Effector memory CD8-positive, alpha-beta T cell (primary cell): ENCODE measurements around the gene AGBL4.
"Not testable (repeated sequence)": the region's sequence is repeated elsewhere in the genome, so short reads cannot be mapped to it uniquely, and the experiment has no call there.

Experiments used
- ATAC-seq: fragments of 150-1000 bp; cut with Tn5 transposase; replicated peaks from 2 replicates; pipeline ENCODE4 v1.10.0; 2021; ENCODE audit warnings: mild to moderate bottlenecking, moderate library complexity
- DNase-seq, 3 experiments: peaks; one replicate each; pipeline ENCODE4 v3.0.0; 2021
- H3K27ac Mint-ChIP-seq, 2 donors: one replicate each; pipeline ENCODE4 v1.8.0; 2022; ENCODE audit warnings: mild to moderate bottlenecking in 2 of 2, mixed read lengths in 2 of 2, moderate library complexity in 2 of 2
- H3K27me3 Mint-ChIP-seq, 2 donors: one replicate each; pipeline ENCODE4 v1.8.0; 2022; ENCODE audit warnings: mixed read lengths in 2 of 2
- H3K36me3 Mint-ChIP-seq: one replicate; pipeline ENCODE4 v1.8.0; 2022; ENCODE audit warnings: mild to moderate bottlenecking, moderate library complexity, mixed read lengths; ENCODE audit not compliant: insufficient read depth
- H3K4me1 Mint-ChIP-seq, 2 donors: one replicate each; pipeline ENCODE4 v1.8.0; 2022; ENCODE audit warnings: low read depth in 2 of 2, mixed read lengths in 2 of 2
- H3K4me3 Mint-ChIP-seq, 2 donors: one replicate each; pipeline ENCODE4 v1.8.0; 2022; ENCODE audit warnings: mild to moderate bottlenecking in 2 of 2, mixed read lengths in 2 of 2, moderate library complexity in 2 of 2
- H3K9me3 Mint-ChIP-seq, 2 donors: one replicate each; pipeline ENCODE4 v1.8.0; 2022; ENCODE audit warnings: mixed read lengths in 2 of 2
- total RNA-seq, 9 experiments: gene quantifications; one replicate each; lab custom pipeline; 2026; lab: John Stamatoyannopoulos, UW

Gene AGBL4
- total RNA-seq = 0 to 0.88 (median 0) reads per million in 9 experiments

DNA sequence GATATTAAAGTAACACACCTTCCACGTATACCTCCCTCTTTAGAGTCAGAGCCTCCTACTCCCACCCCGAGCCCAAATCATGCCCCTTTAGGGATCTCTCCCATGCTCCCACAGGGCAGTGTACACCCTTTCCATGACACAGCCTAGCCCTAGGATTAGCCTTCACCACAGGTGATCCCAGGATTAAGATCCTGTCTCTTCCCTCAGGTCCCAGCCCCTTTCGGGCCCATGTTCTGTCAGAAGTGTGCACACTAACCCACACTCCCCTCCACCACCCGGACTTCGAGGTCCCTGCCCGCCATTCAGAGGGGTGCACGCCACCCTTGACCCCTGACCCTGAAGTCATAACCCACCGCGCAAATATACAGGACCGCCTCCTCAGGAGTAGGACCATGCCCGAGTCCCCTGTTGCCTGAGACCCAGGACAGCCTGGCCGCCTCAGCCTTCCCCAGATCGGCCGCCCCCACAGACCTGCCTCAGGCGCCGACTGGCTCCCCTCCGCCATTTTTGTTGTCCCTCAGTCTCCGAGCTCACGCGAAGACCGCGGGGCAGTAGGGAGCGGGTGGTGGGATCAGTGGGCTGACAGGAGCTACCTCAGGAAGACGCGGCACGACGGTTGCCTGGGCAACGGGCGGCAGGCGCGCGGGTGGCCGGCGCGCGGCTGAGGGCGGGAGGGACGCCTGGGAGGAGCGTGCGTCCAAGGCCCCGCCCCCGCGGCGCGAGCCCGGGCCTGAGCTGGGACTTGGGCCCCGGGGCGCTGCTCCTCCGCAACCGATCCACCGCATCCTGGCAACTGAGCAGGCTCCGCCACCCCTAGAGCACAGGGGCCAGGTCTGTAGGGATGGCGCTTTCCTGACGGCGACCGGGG lies at the start of gene AGBL4:
TSS of gene AGBL4 (minus strand) at position 663 of the 868 bp plus-strand sequence.
- DNase-seq (no peak), ATAC-seq (peak; percentile 54)
- H3K27ac Mint-ChIP-seq = no peak within 1 kb of the TSS
- peak within 1 kb of the TSS; percentile 34 to 63 for H3K4me3 Mint-ChIP-seq
- no peaks in the 10 kb centered on the region for H3K9me3 Mint-ChIP-seq
- no peaks in the 10 kb centered on the region for H3K36me3 Mint-ChIP-seq
- peaks cover 17 to 23% of the 10 kb centered on the region in 2 donors for H3K27me3 Mint-ChIP-seq
- peaks cover 4 to 5% of the 10 kb centered on the region in 2 donors for H3K4me1 Mint-ChIP-seq

DNA sequence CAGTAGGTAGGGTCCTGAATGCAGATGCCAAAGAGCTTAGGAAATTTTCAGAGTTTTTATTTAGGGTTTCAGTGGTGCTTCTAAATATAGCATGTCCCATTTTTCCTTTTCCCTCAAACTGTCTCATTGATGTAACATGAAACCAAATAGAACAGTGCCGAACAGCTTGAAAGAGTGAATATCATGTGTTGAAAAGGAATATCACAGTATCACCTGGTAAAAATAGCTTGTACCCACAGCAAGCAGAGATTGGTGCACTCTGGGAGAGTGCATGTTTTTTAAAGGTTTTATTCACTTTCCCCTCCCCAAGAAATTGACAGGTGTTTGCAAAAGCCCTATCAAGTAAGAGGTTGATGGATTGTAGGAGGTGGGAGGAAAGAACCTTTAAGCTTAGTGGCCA lies 43.1 kb upstream of the AGBL4 start:
- H3K4me3 Mint-ChIP-seq = no peak overlapping the region
- no peak overlapping the region for H3K27ac Mint-ChIP-seq
- H3K9me3 Mint-ChIP-seq = peaks cover 0 to 2% of the 10 kb centered on the region in 2 donors
- H3K27me3 Mint-ChIP-seq = no peaks in the 10 kb centered on the region
- no peaks in the 10 kb centered on the region for H3K36me3 Mint-ChIP-seq
- no peak for DNase-seq
- ATAC-seq = no peak
- no peaks in the 10 kb centered on the region for H3K4me1 Mint-ChIP-seq

DNA sequence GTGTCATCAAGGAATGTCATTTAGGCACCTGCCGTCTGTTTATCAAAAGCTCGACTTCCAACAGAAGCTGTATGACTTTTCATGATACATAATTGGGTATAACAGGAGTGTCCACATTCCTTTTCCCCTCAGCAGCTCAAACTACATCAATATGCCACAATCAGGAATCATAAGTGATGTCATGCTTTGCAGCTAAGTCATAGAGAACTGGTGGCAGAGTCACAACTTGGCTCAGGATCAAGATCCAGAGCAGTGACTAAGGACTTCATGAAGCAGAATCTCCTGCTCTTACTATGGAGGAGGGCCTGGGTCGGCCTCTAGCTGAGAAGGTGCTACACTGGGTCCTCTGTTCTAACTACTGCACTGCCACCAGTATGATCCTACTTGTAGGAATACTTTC lies 36.5 kb upstream of the AGBL4 start:
- no peak overlapping the region for H3K27ac Mint-ChIP-seq
- no peaks in the 10 kb centered on the region for H3K27me3 Mint-ChIP-seq
- H3K4me1 Mint-ChIP-seq = no peaks in the 10 kb centered on the region
- no peaks in the 10 kb centered on the region for H3K36me3 Mint-ChIP-seq
- no peak for ATAC-seq
- no peaks in the 10 kb centered on the region for H3K9me3 Mint-ChIP-seq
- no peak for DNase-seq
- H3K4me3 Mint-ChIP-seq = no peak overlapping the region

DNA sequence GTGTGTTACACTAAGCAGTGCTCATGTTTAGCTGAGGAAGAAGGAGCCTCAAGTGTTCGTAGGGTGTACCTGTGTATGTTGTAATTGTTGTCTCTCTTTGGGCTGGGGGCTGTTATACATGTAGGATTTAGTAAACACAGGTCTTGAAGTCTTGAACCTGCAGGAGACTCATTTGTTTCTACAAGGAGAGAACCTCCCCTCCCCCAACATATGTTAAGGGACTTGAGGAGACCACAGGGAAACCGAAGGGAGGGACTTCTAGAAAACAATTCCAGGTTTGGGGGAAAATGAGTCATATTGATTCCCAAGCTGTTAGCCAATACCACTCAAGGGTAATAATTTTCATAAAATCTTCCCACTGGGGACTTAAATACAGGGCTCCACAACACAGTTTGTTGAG lies 25.0 kb upstream of the AGBL4 start:
- Mint-ChIP-seq H3K27me3 (peaks cover 14 to 30% of the 10 kb centered on the region in 2 donors), H3K9me3 (no peaks in the 10 kb centered on the region), H3K4me1 (peaks cover 0 to 4% of the 10 kb centered on the region in 2 donors), H3K4me3 (peak overlapping the region in 1 of 2 donors; percentile 16), H3K36me3 (no peaks in the 10 kb centered on the region), H3K27ac (peak overlapping the region in 1 of 2 donors; percentile 38)
- ATAC-seq (no peak), DNase-seq (no peak)

DNA sequence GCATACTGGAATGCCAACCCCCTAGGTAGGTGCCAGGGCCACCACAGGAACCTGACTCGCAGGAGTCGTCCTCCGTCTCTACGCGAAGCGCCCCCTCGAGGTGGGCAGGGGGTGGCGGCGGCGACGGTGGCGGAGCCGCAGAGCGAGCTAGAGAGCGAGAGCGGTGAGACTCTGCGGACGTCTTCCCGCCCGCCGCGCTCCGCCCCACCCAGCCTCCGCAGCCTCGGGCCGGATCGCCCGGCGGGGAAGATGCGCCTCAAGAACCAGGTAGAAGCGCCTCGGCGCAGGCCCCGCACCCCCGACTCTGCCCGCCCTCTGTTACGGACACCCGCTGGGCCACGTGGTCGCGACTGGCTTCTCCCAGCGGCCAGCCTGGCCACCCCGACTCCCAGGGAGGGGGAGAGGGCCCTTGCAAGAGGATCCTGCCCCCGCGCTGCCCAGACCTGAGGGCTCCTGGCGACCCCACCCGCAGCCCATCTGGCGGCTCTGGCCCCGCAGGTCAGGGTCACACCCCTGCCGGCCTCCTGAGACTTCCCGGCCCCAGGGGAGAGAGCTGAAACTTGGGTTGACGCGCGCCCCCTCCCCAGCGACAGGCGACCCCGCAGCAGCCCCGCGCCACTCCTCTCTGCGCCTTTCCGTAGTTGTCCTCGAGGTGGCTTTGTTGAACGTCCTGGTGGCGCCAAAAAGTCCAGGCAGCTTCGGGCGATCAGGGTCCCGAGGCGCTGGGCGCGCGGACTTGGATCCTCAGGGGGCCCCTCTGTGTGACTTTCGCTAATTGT lies 24.4 kb upstream of the AGBL4 start:
- Mint-ChIP-seq H3K27ac (peak overlapping the region in 1 of 2 donors; percentile 38), H3K27me3 (peaks cover 18 to 36% of the 10 kb centered on the region in 2 donors), H3K36me3 (no peaks in the 10 kb centered on the region), H3K4me3 (peak overlapping the region; percentile 33 to 54), H3K4me1 (peaks cover 0 to 4% of the 10 kb centered on the region in 2 donors), H3K9me3 (no peaks in the 10 kb centered on the region)
- peak in 2 of 3 experiments; percentile 4 to 25 for DNase-seq
- peak; percentile 37 for ATAC-seq

DNA sequence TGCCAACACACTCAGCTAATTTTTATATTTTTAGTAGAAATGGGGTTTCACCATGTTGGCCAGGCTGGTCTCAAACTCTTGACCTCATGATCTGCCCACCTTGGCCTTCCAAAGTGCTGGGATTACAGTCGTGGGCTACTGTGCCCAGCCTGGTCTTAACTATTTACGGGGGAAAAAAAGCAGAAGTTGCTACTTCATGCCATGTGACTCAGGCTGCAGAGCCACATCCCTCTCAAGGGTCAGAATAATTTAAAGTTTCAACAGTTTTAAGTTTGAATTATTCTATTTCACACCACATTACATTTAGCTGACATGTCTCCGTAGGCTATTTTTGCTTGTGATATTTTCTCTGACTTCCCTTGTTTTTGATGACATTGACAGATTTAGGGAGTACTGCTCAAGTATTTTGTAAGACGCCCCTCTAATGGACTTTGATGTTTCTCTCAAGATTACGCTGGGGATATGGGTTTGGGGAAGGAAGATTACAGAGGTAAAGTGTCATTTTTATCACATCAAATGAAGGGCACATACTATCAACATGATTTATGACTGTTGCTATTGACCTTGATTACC lies 14.6 kb upstream of the AGBL4 start:
- DNase-seq (no peak), ATAC-seq (no peak)
- no peaks in the 10 kb centered on the region for H3K36me3 Mint-ChIP-seq

DNA sequence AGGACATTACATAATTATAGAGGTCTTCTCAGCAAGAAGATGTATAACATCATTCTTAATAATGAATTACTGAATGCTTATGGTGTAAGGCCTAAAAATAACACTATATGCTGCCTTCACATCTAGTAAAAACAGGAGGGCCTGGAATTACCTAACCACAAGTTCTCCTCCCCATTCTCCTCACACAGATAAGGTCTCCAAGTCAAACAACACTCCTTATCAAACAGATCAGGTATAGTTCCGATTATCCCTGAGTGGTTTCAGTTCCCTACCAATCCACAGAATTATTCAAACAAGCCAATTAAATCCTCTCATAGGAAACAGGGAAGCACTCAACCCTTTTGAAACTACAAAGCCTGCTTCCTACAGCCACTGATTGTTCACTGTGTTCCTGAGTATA lies 4.0 kb upstream of the AGBL4 start:
- H3K4me3 Mint-ChIP-seq = no peak overlapping the region
- peaks cover 17 to 23% of the 10 kb centered on the region in 2 donors for H3K27me3 Mint-ChIP-seq
- no peak overlapping the region for H3K27ac Mint-ChIP-seq
- H3K36me3 Mint-ChIP-seq = no peaks in the 10 kb centered on the region
- DNase-seq (no peak), ATAC-seq (no peak)
- H3K4me1 Mint-ChIP-seq = peaks cover 4 to 5% of the 10 kb centered on the region in 2 donors
- H3K9me3 Mint-ChIP-seq = no peaks in the 10 kb centered on the region

More for the DNA sequence above, 14.6 kb upstream of the AGBL4 start:
- Mint-ChIP-seq H3K27me3 (peaks cover 20 to 25% of the 10 kb centered on the region in 2 donors), H3K4me3 (no peak overlapping the region), H3K9me3 (peaks cover 0 to 1% of the 10 kb centered on the region in 2 donors), H3K27ac (no peak overlapping the region), H3K4me1 (no peaks in the 10 kb centered on the region)

DNA sequence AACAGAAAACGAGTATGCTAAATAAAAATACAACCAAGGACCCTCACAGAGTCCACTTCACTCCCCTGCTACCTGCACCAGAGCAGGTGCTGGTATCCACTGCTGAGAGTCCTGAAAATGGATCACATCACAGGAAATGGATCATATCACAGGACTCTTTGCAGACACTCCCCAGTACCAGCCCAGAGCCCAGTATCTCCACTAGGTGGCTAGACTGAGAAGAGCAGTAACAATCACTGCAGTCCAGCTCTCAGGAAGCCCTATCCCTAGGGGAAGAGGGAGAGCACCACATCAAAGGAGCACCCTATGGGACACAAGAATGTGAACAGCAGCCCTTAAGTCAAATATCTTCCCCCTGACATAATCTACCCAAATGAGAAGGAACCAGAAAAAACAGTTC lies 28.0 kb downstream of the AGBL4 start:
- Mint-ChIP-seq H3K27ac (no peak overlapping the region), H3K4me3 (no peak overlapping the region), H3K9me3 (peaks cover 2 to 9% of the 10 kb centered on the region in 2 donors), H3K36me3 (no peaks in the 10 kb centered on the region), H3K27me3 (peaks cover 0 to 16% of the 10 kb centered on the region in 2 donors), H3K4me1 (no peaks in the 10 kb centered on the region)
- no peak for ATAC-seq
- DNase-seq = no peak

DNA sequence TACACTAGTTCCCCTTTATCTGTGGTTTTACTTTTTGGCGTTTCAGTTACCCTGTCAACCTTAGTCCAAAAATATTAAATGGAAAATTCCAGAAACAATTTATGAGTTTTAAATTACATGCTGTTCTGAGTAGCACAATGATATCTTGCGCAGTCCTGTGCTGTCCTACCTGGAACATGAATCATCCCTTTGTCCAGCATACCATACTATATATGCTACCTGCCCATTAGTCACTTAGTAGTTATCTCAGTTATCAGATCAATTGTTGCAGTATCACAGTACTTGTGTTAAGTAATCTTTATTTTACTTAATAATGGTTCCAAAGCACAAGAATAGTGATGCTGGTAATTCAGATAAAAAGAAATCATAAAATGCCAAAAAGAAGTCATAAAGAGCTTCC lies 52.7 kb downstream of the AGBL4 start:
- no peak for ATAC-seq
- Mint-ChIP-seq H3K4me3 (no peak overlapping the region), H3K9me3 (no peaks in the 10 kb centered on the region), H3K4me1 (no peaks in the 10 kb centered on the region), H3K27me3 (no peaks in the 10 kb centered on the region), H3K27ac (no peak overlapping the region), H3K36me3 (no peaks in the 10 kb centered on the region)
- no peak for DNase-seq

DNA sequence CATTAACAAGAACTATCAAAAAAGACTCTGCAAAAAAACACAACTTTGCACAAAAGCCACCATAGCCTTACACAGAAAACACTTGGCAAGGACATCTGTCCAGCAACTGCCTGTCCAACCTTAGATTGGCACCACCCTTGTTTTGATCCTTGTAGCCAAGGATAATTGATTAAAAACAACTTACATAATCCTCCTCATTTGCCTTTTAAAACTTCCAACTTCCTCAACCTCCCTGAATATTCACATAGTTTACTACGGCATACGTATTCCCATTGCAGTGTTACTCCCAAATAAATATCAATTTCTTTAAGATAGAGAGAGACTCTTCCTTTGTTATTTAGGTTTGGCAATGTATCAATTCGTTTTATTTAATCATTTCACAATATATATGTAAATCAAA lies 72.4 kb downstream of the AGBL4 start:
- no peak for ATAC-seq
- Mint-ChIP-seq H3K4me1 (no peaks in the 10 kb centered on the region), H3K36me3 (no peaks in the 10 kb centered on the region), H3K4me3 (no peak overlapping the region), H3K27ac (no peak overlapping the region), H3K27me3 (no peaks in the 10 kb centered on the region), H3K9me3 (peaks cover 0 to 7% of the 10 kb centered on the region in 2 donors)
- DNase-seq = no peak

DNA sequence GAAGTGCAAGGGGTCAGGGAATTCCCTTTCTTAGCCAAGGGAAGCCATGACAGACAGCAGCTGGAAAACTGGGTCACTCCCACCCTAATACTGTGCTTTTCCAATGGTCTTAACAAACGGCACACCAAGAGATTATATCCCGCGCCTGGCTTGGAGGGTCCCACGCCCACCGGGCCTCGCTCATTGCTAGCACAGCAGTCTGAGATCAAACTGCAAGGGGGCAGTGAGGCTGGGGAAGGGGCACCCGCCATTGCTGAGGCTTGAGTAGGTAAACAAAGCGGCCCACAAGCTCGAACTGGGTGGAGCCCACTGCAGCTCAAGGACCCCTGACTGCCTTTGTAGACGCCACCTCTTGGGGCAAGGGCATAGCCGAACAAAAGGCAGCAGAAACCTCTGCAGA lies 108.5 kb downstream of the AGBL4 start:
- peaks cover 10 to 11% of the 10 kb centered on the region in 2 donors for H3K9me3 Mint-ChIP-seq
- not testable (repeated sequence) for H3K4me1 Mint-ChIP-seq, H3K27ac Mint-ChIP-seq, H3K36me3 Mint-ChIP-seq, DNase-seq, ATAC-seq, H3K4me3 Mint-ChIP-seq
- H3K27me3 Mint-ChIP-seq = peaks cover 0 to 18% of the 10 kb centered on the region in 2 donors

DNA sequence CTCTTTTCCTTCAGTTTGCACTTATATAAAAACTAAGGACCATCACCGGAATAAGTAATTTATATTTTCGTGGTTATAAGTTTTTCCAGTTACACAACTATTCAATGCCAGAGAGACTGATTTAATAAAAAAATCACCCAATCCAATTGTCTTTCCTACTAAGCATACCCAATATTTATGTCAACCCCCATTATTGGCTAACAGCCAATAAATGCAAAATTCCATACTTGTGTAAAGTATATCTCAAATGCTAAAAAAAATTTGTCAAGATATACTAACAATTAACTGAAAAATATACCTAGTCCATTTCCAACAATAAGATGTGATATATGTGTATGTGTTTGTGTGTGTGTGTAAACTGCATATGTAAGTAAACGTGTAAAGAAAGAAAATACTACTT lies 117.4 kb downstream of the AGBL4 start:
- no peak for ATAC-seq

DNA sequence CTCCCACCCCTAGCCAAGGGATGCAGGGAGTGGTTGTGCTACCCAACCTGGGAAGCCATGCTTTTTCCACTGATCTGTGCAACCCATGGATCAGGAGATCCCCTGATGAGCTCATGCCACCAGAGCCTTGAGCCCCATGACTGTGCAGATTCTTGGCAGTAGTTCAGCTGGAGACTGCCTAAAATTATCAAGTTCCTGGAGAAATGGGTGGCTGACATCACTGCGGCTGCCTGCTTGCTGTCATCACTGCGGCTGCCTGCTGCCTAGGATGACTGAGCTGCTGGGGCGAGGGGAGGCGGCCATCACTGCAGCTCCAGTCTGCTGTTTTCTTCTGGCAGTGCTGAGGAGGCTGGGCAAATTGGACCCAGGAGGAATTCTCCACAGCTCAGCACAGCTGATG lies 159.2 kb downstream of the AGBL4 start:
- no peak for ATAC-seq
- DNase-seq = no peak
- no peaks in the 10 kb centered on the region for H3K36me3 Mint-ChIP-seq
- H3K4me3 Mint-ChIP-seq = no peak overlapping the region
- no peaks in the 10 kb centered on the region for H3K27me3 Mint-ChIP-seq
- no peak overlapping the region for H3K27ac Mint-ChIP-seq
- H3K4me1 Mint-ChIP-seq = no peaks in the 10 kb centered on the region
- H3K9me3 Mint-ChIP-seq = peaks cover 2 to 26% of the 10 kb centered on the region in 2 donors

More for the DNA sequence above, 117.4 kb downstream of the AGBL4 start:
- H3K27me3 Mint-ChIP-seq = peaks cover 0 to 5% of the 10 kb centered on the region in 2 donors
- no peak overlapping the region for H3K4me3 Mint-ChIP-seq
- H3K36me3 Mint-ChIP-seq = no peaks in the 10 kb centered on the region
- H3K27ac Mint-ChIP-seq = no peak overlapping the region
- peaks cover 0 to 2% of the 10 kb centered on the region in 2 donors for H3K9me3 Mint-ChIP-seq
- H3K4me1 Mint-ChIP-seq = no peaks in the 10 kb centered on the region
- no peak for DNase-seq
